Mammary epithelial cell (primary cell): ENCODE results near the gene MOV10L1.

Experiments
- CTCF ChIP-seq, 2 donors: IDR thresholded peaks in 1 of 2; conservative IDR thresholded peaks in 1 of 2; 2 replicates each; pipeline ENCODE4 v1.5.1; 2011 to 2012; ENCODE audit warnings: inconsistent platforms in 2 of 2, low read length in 2 of 2, mild to moderate bottlenecking in 2 of 2, control low read depth in 1 of 2, low read depth in 1 of 2; ENCODE audit not compliant: insufficient read depth in 1 of 2; ENCODE audit errors: extremely low read depth in 1 of 2
- EZH2 ChIP-seq: IDR thresholded peaks from 2 replicates; pipeline ENCODE4 v1.6.1; 2012; ENCODE audit warnings: low read length, inconsistent platforms, borderline replicate concordance

DNA sequence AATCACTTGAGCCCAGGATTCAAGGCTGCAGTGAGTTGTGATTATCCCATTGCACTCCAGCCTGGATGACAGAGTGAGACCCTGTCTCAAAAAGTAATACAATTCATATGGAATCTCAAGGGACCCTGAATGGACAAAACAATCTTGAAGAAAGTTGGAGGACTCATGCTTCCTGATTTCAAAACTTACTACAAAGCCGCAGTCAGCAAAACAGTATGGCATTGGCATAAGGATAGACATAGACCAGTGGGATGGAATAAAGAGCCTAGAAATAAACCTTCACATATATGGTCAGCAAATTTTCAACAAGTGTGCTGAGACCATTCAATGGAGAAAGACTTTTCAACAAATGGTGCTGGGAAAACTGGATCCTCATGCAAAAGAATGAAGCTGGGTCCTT is 113.5 kb downstream of the MOV10L1 start:
- no peak for TF ChIP-seq CTCF (conservative IDR thresholded peaks at IDR 0.05 in 1 of 2, IDR thresholded peaks at IDR 0.05 in 1 of 2; ENCODE audit: extremely low read depth in 1 of 2, insufficient read depth in 1 of 2, low read depth in 1 of 2, low read length in 2 of 2)
- no peak for TF ChIP-seq EZH2
